Astrocyte (in vitro differentiated cells and primary cell): ENCODE measurements around the gene VEPH1. TPM values are rescaled to one million over a fixed set of nuclear protein-coding genes. Genes with fewer than 3 reads are reported as not detected.

ENCODE experiments used
- DNase-seq: peaks from one replicate; pipeline ENCODE4 v3.0.0-alpha.2; 2010; ENCODE audit warnings: low read depth
- FAIRE-seq: peaks from 2 replicates; lab custom pipeline; 2011; peaks lifted over from hg19 to GRCh38; lab: Jason Lieb, UNC
- H2AFZ ChIP-seq: 2 replicates; pipeline ENCODE4 v1.6.0; 2012; ENCODE audit warnings: low read depth, low read length, inconsistent platforms
- H3K27ac ChIP-seq: 2 replicates; pipeline ENCODE4 v1.5.1; 2011; ENCODE audit warnings: low read depth, low read length, inconsistent platforms
- H3K27me3 ChIP-seq: 2 replicates; pipeline ENCODE4 v1.6.0; 2011; ENCODE audit warnings: low read length, inconsistent platforms; ENCODE audit not compliant: insufficient read depth
- H3K36me3 ChIP-seq: 2 replicates; pipeline ENCODE4 v1.5.1; 2011; ENCODE audit warnings: low read length, inconsistent platforms; ENCODE audit not compliant: insufficient read depth
- H3K4me1 ChIP-seq: 2 replicates; pipeline ENCODE4 v1.5.1; 2011; ENCODE audit warnings: low read length, inconsistent platforms; ENCODE audit not compliant: insufficient read depth
- H3K4me2 ChIP-seq: 2 replicates; pipeline ENCODE4 v1.6.0; 2012; ENCODE audit warnings: low read length, inconsistent platforms
- H3K4me3 ChIP-seq: 2 replicates; pipeline ENCODE4 v1.5.1; 2011; ENCODE audit warnings: low read depth, mild to moderate bottlenecking, low read length, inconsistent platforms; ENCODE audit not compliant: insufficient read depth
- H3K79me2 ChIP-seq: 2 replicates; pipeline ENCODE4 v1.6.0; 2012; ENCODE audit warnings: mild to moderate bottlenecking, low read length, inconsistent platforms; ENCODE audit not compliant: insufficient read depth
- H3K9ac ChIP-seq: 2 replicates; pipeline ENCODE4 v1.6.0; 2012; ENCODE audit warnings: mild to moderate bottlenecking, low read length, inconsistent platforms
- H3K9me3 ChIP-seq: 2 replicates; pipeline ENCODE4 v1.5.1; 2012; ENCODE audit warnings: low read depth, mild to moderate bottlenecking, low read length, inconsistent platforms; ENCODE audit not compliant: insufficient read depth
- H4K20me1 ChIP-seq: 2 replicates; pipeline ENCODE4 v1.6.0; 2012; ENCODE audit warnings: low read length, inconsistent platforms; ENCODE audit not compliant: insufficient read depth
- H3K27ac Mint-ChIP-seq: one replicate; pipeline ENCODE4 v1.8.0; 2021; ENCODE audit warnings: mild to moderate bottlenecking, mixed read lengths; ENCODE audit not compliant: unreplicated experiment
- H3K27me3 Mint-ChIP-seq: one replicate; pipeline ENCODE4 v1.8.0; 2021; ENCODE audit warnings: low read depth, mixed read lengths; ENCODE audit not compliant: unreplicated experiment
- H3K36me3 Mint-ChIP-seq: one replicate; pipeline ENCODE4 v1.8.0; 2021; ENCODE audit warnings: low read depth, mixed read lengths; ENCODE audit not compliant: unreplicated experiment
- H3K4me1 Mint-ChIP-seq: one replicate; pipeline ENCODE4 v1.8.0; 2021; ENCODE audit warnings: low read depth, mixed read lengths; ENCODE audit not compliant: unreplicated experiment
- H3K4me3 Mint-ChIP-seq: one replicate; pipeline ENCODE4 v1.8.0; 2021; ENCODE audit warnings: mild to moderate bottlenecking, moderate library complexity, mixed read lengths; ENCODE audit not compliant: unreplicated experiment
- H3K9me3 Mint-ChIP-seq: one replicate; pipeline ENCODE4 v1.8.0; 2021; ENCODE audit warnings: mild to moderate bottlenecking, mixed read lengths; ENCODE audit not compliant: unreplicated experiment
- EZH2 ChIP-seq: IDR thresholded peaks from 2 replicates; pipeline ENCODE4 v1.6.1; 2012; ENCODE audit warnings: mild to moderate bottlenecking, low read length, inconsistent platforms; ENCODE audit not compliant: insufficient read depth
- total RNA-seq: library from RNA; stranded (reverse); gene quantifications from 2 replicates; pipeline ENCODE4 v1.2.1, GENCODE V29; 2021
- TF ChIP-seq, protein P1 (sequence below): IDR thresholded peaks from 2 replicates; pipeline ENCODE4 v1.5.1; 2011; ENCODE audit warnings: low read depth, mild to moderate bottlenecking, inconsistent platforms, low read length, moderate library complexity; ENCODE audit not compliant: insufficient read depth

Gene VEPH1
- total RNA-seq, 1 donor from 2014 or later = 9.4 TPM

DNA sequence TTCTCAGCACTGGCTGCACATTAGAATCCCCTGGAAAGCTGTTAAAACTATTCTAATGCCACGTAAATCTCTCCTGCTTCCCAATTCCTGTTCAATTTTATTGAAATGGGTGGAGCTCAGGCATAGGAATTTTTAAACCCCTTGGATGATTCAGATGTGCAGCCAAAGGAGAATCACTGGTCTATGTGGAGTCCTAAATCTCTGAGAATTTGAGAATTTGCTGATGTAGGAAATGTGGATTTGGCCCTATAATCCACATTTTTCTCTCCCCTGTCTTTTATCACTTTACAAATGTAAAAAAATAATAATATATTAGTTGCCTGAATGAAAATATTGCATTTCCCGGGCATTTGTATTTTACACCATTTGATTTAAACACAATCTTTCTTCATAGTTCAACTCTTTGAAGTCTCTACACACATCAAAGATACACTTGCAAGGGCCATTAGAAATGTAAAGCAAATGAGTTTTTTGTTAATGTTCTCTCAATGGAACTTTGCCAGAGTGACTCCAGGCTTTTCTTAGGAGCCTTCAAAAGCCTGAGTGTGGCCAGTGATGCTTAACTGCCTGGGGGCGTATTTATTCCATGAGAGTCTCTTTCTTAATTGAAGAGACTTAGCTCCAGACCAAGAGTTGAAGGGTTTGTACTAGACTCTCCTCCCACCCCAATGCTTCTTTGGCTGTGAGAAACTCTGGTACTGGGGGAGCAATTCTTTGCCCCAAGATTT, 115.3 kb downstream of the VEPH1 start:
- H3K9me3 ChIP-seq = no peaks in the 10 kb centered on the region
- H3K9me3 Mint-ChIP-seq = no peaks in the 10 kb centered on the region
- no peak overlapping the region for H3K9ac ChIP-seq
- H4K20me1 ChIP-seq = no peaks in the 10 kb centered on the region
- no peak for FAIRE-seq
- peaks cover 6% of the 10 kb centered on the region for H3K4me1 ChIP-seq
- H3K4me3 ChIP-seq = no peak overlapping the region
- H3K79me2 ChIP-seq = no peaks in the 10 kb centered on the region
- no peaks in the 10 kb centered on the region for H3K27me3 Mint-ChIP-seq
- no peak for DNase-seq
- no peak overlapping the region for H2AFZ ChIP-seq
- no peak overlapping the region for H3K27ac Mint-ChIP-seq
- H3K36me3 Mint-ChIP-seq = peaks cover 1% of the 10 kb centered on the region
- H3K27ac ChIP-seq = no peak overlapping the region
- no peak for TF ChIP-seq EZH2
- TF ChIP-seq, protein P1, sequence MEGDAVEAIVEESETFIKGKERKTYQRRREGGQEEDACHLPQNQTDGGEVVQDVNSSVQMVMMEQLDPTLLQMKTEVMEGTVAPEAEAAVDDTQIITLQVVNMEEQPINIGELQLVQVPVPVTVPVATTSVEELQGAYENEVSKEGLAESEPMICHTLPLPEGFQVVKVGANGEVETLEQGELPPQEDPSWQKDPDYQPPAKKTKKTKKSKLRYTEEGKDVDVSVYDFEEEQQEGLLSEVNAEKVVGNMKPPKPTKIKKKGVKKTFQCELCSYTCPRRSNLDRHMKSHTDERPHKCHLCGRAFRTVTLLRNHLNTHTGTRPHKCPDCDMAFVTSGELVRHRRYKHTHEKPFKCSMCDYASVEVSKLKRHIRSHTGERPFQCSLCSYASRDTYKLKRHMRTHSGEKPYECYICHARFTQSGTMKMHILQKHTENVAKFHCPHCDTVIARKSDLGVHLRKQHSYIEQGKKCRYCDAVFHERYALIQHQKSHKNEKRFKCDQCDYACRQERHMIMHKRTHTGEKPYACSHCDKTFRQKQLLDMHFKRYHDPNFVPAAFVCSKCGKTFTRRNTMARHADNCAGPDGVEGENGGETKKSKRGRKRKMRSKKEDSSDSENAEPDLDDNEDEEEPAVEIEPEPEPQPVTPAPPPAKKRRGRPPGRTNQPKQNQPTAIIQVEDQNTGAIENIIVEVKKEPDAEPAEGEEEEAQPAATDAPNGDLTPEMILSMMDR = no peak
- H3K4me3 Mint-ChIP-seq = no peak overlapping the region
- H3K4me1 Mint-ChIP-seq = peaks cover 3% of the 10 kb centered on the region
- no peak overlapping the region for H3K4me2 ChIP-seq
- no peaks in the 10 kb centered on the region for H3K36me3 ChIP-seq
- no peaks in the 10 kb centered on the region for H3K27me3 ChIP-seq

DNA sequence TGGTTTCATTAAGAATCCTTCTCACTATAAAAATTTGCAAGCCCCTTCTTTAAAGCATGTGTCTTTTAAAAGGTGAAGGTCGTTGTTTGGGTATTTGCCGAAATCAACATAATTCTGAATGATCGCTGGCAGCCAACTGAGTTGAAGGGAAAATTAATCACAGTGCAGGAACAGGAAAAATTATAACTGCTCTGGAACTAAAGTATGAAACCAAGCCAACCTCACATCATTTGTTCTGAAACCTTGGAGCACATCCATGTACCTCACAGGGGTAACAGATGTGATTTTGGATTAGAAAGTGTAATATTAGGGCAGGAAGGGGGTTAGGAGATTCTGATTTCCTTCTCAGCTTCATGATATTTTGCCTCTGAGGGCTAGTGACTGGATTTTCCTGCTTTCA, 118.7 kb downstream of the VEPH1 start:
- H3K4me2 ChIP-seq = no peak overlapping the region
- H3K4me3 Mint-ChIP-seq = no peak overlapping the region
- peaks cover 3% of the 10 kb centered on the region for H3K4me1 Mint-ChIP-seq
- H3K4me3 ChIP-seq = no peak overlapping the region
- no peaks in the 10 kb centered on the region for H3K27me3 ChIP-seq
- H3K27ac ChIP-seq = no peak overlapping the region
- FAIRE-seq (no peak), DNase-seq (no peak)
- H3K9me3 Mint-ChIP-seq = no peaks in the 10 kb centered on the region
- H3K79me2 ChIP-seq = no peaks in the 10 kb centered on the region
- H2AFZ ChIP-seq = no peak overlapping the region
- no peaks in the 10 kb centered on the region for H3K9me3 ChIP-seq
- TF ChIP-seq, protein P1 = no peak
- TF ChIP-seq EZH2 = no peak
- H3K4me1 ChIP-seq = peaks cover 5% of the 10 kb centered on the region
- peaks cover 4% of the 10 kb centered on the region for H3K36me3 ChIP-seq
- H3K9ac ChIP-seq = no peak overlapping the region
- no peaks in the 10 kb centered on the region for H3K36me3 Mint-ChIP-seq
- no peaks in the 10 kb centered on the region for H3K27me3 Mint-ChIP-seq
- no peak overlapping the region for H3K27ac Mint-ChIP-seq
- no peaks in the 10 kb centered on the region for H4K20me1 ChIP-seq

DNA sequence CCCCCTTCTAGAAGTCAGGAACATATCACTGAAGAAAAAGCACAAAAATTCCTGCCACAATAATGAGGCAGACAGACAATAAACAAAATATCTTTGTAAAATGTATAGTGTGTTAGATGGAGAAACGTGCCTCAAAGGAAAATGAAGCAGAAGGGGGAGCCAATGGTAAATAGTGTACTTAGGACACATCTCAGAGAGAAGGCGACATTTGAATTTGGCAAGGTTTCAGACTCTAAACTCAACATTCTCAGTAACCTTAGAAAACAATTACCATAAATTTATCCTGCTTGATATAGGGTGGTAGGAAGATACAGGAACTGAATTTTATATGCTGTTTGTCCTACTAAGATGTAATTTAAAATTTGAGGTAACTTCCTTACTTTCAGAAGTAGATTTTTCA, 119.2 kb downstream of the VEPH1 start:
- H3K4me1 ChIP-seq = peaks cover under 1% of the 10 kb centered on the region
- H4K20me1 ChIP-seq = no peaks in the 10 kb centered on the region
- Mint-ChIP-seq H3K27me3 (no peaks in the 10 kb centered on the region), H3K9me3 (no peaks in the 10 kb centered on the region), H3K36me3 (no peaks in the 10 kb centered on the region), H3K4me3 (no peak overlapping the region), H3K4me1 (peaks cover 1% of the 10 kb centered on the region), H3K27ac (no peak overlapping the region)
- H3K9me3 ChIP-seq = no peaks in the 10 kb centered on the region
- H3K27me3 ChIP-seq = no peaks in the 10 kb centered on the region
- H3K4me3 ChIP-seq = no peak overlapping the region
- H3K27ac ChIP-seq = no peak overlapping the region
- no peak for FAIRE-seq
- peaks cover 4% of the 10 kb centered on the region for H3K36me3 ChIP-seq
- no peak overlapping the region for H3K4me2 ChIP-seq
- TF ChIP-seq, protein P1 = no peak
- no peak for TF ChIP-seq EZH2
- H2AFZ ChIP-seq = no peak overlapping the region
- H3K79me2 ChIP-seq = no peaks in the 10 kb centered on the region
- DNase-seq = no peak
- H3K9ac ChIP-seq = no peak overlapping the region
